Sigmoid colon (tissue), 4 donors: ENCODE measurements around the gene FABP3.

Experiments
- EP300 ChIP-seq, 4 donors: sonication (generic); formaldehyde crosslinking; IDR thresholded peaks; one replicate each; pipeline ENCODE4 v1.6.1; 2017; ENCODE audit warnings: antibody characterized with exemption in 4 of 4
- POLR2A ChIP-seq, 2 donors: fragments of 450-650 bp; IDR thresholded peaks; one replicate each; pipeline ENCODE4 v1.6.1; 2016; ENCODE audit warnings: antibody characterized with exemption in 2 of 2, mild to moderate bottlenecking in 2 of 2, moderate library complexity in 2 of 2
- POLR2AphosphoS5 ChIP-seq, 4 donors: sonication (generic); formaldehyde crosslinking; IDR thresholded peaks; one replicate each; pipeline ENCODE4 v1.6.1; 2017; ENCODE audit warnings: antibody characterized with exemption in 4 of 4
- TF ChIP-seq, protein P1 (sequence below), 4 experiments: fragments of 450-650 bp in 3 of 4; fragments of 200-600 bp in 1 of 4; IDR thresholded peaks; one replicate each; pipeline ENCODE4 v1.5.1; 2016 to 2019; ENCODE audit warnings: antibody characterized with exemption in 4 of 4, mild to moderate bottlenecking in 3 of 4, moderate library complexity in 2 of 4

DNA sequence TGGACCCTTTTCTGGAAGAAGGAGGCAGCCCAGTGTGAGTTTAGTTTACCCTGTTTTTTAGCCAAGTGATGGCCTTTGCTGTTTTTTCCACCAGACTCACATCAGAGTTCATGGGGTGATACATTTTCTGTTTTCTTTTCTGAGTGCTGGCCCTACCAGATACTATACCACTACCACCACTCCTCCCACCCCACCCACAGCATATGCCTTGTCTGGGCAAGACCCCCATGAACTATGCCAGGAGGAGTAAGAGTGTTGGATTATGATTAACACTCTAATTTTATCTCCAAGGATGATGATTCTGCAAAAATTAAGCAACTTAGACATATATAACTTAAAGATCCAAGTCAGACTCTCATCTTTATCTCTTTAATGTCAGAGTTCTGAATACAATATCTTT is 26.1 kb downstream of the FABP3 start:
- no peak for TF ChIP-seq POLR2A (IDR thresholded peaks at IDR 0.05)
- TF ChIP-seq, protein P1, sequence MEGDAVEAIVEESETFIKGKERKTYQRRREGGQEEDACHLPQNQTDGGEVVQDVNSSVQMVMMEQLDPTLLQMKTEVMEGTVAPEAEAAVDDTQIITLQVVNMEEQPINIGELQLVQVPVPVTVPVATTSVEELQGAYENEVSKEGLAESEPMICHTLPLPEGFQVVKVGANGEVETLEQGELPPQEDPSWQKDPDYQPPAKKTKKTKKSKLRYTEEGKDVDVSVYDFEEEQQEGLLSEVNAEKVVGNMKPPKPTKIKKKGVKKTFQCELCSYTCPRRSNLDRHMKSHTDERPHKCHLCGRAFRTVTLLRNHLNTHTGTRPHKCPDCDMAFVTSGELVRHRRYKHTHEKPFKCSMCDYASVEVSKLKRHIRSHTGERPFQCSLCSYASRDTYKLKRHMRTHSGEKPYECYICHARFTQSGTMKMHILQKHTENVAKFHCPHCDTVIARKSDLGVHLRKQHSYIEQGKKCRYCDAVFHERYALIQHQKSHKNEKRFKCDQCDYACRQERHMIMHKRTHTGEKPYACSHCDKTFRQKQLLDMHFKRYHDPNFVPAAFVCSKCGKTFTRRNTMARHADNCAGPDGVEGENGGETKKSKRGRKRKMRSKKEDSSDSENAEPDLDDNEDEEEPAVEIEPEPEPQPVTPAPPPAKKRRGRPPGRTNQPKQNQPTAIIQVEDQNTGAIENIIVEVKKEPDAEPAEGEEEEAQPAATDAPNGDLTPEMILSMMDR (IDR thresholded peaks at IDR 0.05), result no peak
- no peak for TF ChIP-seq POLR2AphosphoS5 (IDR thresholded peaks at IDR 0.05)
- TF ChIP-seq EP300 (IDR thresholded peaks at IDR 0.05), result no peak
